ENCODE measurements around the gene GCLC. TPM values are rescaled to one million over a fixed set of nuclear protein-coding genes. Genes with fewer than 3 reads are reported as not detected.
"Not testable (repeated sequence)": the region's sequence is repeated elsewhere in the genome, so short reads cannot be mapped to it uniquely, and the experiment has no call there.

GCLC gene
- total RNA-seq, 6 experiments from 2014 or later = 10.6 to 18.1 (median 16.0) TPM

GRCh38 chr6:53483423-53484353, 61.2 kb downstream of the GCLC start:
- Mint-ChIP-seq H3K9me3 (no peaks in the 10 kb centered on the region), H3K4me3 (no peak overlapping the region), H3K36me3 (ENCODE audit: low read depth) (no peaks in the 10 kb centered on the region), H3K27me3 (ENCODE audit: insufficient read depth) (peaks cover 20% of the 10 kb centered on the region), H3K27ac (no peak overlapping the region), H3K4me1 (ENCODE audit: low read depth) (peaks cover 15% of the 10 kb centered on the region; the same call in 1 of the 2 replicates)
- no peak for DNase-seq
- TF ChIP-seq CTCF (IDR thresholded peaks at IDR 0.05) = no peak

GRCh38 chr6:53481323-53481722, 63.6 kb downstream of the GCLC start:
- Mint-ChIP-seq H3K4me3 (no peak overlapping the region), H3K27ac (no peak overlapping the region), H3K36me3 (ENCODE audit: low read depth) (no peaks in the 10 kb centered on the region), H3K9me3 (no peaks in the 10 kb centered on the region), H3K27me3 (ENCODE audit: insufficient read depth) (peaks cover 14% of the 10 kb centered on the region), H3K4me1 (ENCODE audit: low read depth) (peaks cover 19% of the 10 kb centered on the region)
- TF ChIP-seq CTCF (IDR thresholded peaks at IDR 0.05) = no peak
- DNase-seq = no peak

GRCh38 chr6:53480774-53481173, 64.1 kb downstream of the GCLC start:
- H3K9me3 Mint-ChIP-seq; H3K27ac Mint-ChIP-seq; H3K36me3 Mint-ChIP-seq (ENCODE audit: low read depth); DNase-seq; H3K4me3 Mint-ChIP-seq: not testable (repeated sequence)
- Mint-ChIP-seq H3K27me3 (ENCODE audit: insufficient read depth) (peaks cover 12% of the 10 kb centered on the region), H3K4me1 (ENCODE audit: low read depth) (peaks cover 19% of the 10 kb centered on the region)

GRCh38 chr6:53479871-53480270, 65.0 kb downstream of the GCLC start:
- Mint-ChIP-seq H3K27me3 (ENCODE audit: insufficient read depth) (peaks cover 7% of the 10 kb centered on the region), H3K27ac (no peak overlapping the region), H3K4me1 (ENCODE audit: low read depth) (peaks cover 19% of the 10 kb centered on the region), H3K36me3 (ENCODE audit: low read depth) (no peaks in the 10 kb centered on the region), H3K9me3 (no peaks in the 10 kb centered on the region), H3K4me3 (no peak overlapping the region)
- TF ChIP-seq CTCF (IDR thresholded peaks at IDR 0.05) = no peak
- DNase-seq = no peak

- DNase-seq = peak; percentile 3
- Mint-ChIP-seq H3K4me3 (no peak overlapping the region), H3K27me3 (ENCODE audit: insufficient read depth) (peaks cover 3% of the 10 kb centered on the region; the same call in 1 of the 2 replicates), H3K4me1 (ENCODE audit: low read depth) (peaks cover 11% of the 10 kb centered on the region), H3K9me3 (no peaks in the 10 kb centered on the region), H3K36me3 (ENCODE audit: low read depth) (no peaks in the 10 kb centered on the region), H3K27ac (no peak overlapping the region)
- TF ChIP-seq CTCF (IDR thresholded peaks at IDR 0.05) = no peak
Observed at GRCh38 chr6:53476964-53477363, 67.9 kb downstream of the GCLC start.

- peaks cover 8% of the 10 kb centered on the region for H3K27me3 Mint-ChIP-seq (ENCODE audit: insufficient read depth)
- H3K36me3 Mint-ChIP-seq (ENCODE audit: low read depth) = no peaks in the 10 kb centered on the region
- TF ChIP-seq CTCF (IDR thresholded peaks at IDR 0.05) = no peak
- peaks cover 11% of the 10 kb centered on the region for H3K4me1 Mint-ChIP-seq (ENCODE audit: low read depth)
- no peak overlapping the region for H3K27ac Mint-ChIP-seq
- DNase-seq = no peak
- H3K4me3 Mint-ChIP-seq = no peak overlapping the region
- H3K9me3 Mint-ChIP-seq = no peaks in the 10 kb centered on the region
Observed at GRCh38 chr6:53474010-53474409, 70.9 kb downstream of the GCLC start.
